Right atrium auricular region (tissue), 2 donors: ENCODE measurements around the gene WDPCP. TPM values are rescaled to one million over a fixed set of nuclear protein-coding genes. Genes with fewer than 3 reads are reported as not detected.
A peak's percentile ranks its signal among the peaks of the same experiment; 100 is the strongest.
"Not testable (repeated sequence)": the region's sequence is repeated elsewhere in the genome, so short reads cannot be mapped to it uniquely, and the experiment has no call there.

Experiments
- DNase-seq: peaks from one replicate; pipeline ENCODE4 v3.0.0-alpha.2; 2019; ENCODE audit warnings: low spot score
- H3K27ac ChIP-seq, 2 donors: fragments of 200-600 bp; sonication (generic); 1 replicate in 1 of 2; 2 replicates in 1 of 2; pipeline ENCODE4 v1.5.1; 2016 to 2019
- H3K27me3 ChIP-seq, 2 donors: fragments of 200-600 bp; sonication (generic); one replicate each; pipeline versions ENCODE4 v1.5.1 to v1.6.0; 2017 to 2019
- H3K36me3 ChIP-seq: fragments of 200-600 bp; sonication (generic); one replicate; pipeline ENCODE4 v1.5.1; 2016
- H3K4me1 ChIP-seq, 2 donors: fragments of 200-600 bp; sonication (generic); one replicate each; pipeline versions ENCODE4 v1.5.1 to v1.6.0; 2017 to 2019
- H3K4me3 ChIP-seq, 2 donors: fragments of 200-600 bp; sonication (generic); 1 replicate in 1 of 2; 2 replicates in 1 of 2; pipeline ENCODE4 v1.5.1; 2017 to 2019; ENCODE audit warnings: mild to moderate bottlenecking in 1 of 2, moderate library complexity in 1 of 2
- H3K9me3 ChIP-seq, 2 donors: fragments of 200-600 bp; sonication (generic); one replicate each; pipeline ENCODE4 v1.5.1; 2019
- total RNA-seq, 2 donors: library from RNA; depleted of rRNA; stranded (reverse); fragments of >200 nt; gene quantifications; one replicate each; pipeline ENCODE4 v1.1.0, GENCODE V29; 2016
- TF ChIP-seq, protein P1 (sequence below), 2 donors: fragments of 200-600 bp; sonication (generic); IDR thresholded peaks; one replicate each; pipeline ENCODE4 v1.5.1; 2019; ENCODE audit warnings: antibody characterized with exemption in 2 of 2

The WDPCP gene
- total RNA-seq, 2 donors from 2014 or later: 8.7 to 12.6 TPM

DNA sequence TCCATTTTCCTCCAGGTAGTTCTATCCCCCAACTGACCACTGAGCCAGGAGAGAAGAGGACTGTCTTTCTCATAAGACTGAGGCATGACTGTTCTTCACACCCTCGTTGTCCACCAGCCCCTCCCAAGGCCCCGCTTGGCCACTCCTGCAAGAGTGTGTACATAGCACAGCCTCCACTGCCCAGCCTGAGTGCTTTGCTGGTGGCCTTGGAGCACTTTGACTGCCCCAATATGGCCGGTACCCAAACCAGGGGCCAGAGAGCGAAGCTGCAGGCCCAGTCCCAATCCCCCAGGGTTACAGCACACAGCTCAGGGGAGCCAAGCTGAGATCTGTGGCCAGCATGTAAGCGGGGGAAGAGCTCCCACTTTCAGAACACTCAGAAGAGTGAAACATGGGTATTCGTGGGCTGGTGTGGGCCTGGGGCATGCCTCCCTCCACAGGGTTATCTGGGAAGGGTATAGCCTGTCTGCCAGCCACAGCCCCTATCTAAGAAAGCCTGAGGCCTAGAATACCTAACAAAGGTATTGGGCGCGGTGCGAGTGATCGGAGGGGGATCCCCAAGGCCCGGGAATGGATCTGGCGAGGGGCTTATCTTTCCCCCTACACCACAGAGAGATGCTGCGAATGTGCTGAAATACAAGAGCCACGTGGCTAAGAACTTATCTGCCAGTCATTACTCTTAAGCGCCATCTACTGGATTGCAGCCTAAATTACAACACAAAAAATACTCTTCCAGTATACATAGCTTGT is 163.8 kb downstream of the WDPCP start:
- H3K27me3 ChIP-seq: no peaks in the 10 kb centered on the region
- no peak overlapping the region for H3K4me3 ChIP-seq
- no peak overlapping the region for H3K27ac ChIP-seq
- no peaks in the 10 kb centered on the region for H3K36me3 ChIP-seq
- DNase-seq: no peak
- TF ChIP-seq, protein P1, sequence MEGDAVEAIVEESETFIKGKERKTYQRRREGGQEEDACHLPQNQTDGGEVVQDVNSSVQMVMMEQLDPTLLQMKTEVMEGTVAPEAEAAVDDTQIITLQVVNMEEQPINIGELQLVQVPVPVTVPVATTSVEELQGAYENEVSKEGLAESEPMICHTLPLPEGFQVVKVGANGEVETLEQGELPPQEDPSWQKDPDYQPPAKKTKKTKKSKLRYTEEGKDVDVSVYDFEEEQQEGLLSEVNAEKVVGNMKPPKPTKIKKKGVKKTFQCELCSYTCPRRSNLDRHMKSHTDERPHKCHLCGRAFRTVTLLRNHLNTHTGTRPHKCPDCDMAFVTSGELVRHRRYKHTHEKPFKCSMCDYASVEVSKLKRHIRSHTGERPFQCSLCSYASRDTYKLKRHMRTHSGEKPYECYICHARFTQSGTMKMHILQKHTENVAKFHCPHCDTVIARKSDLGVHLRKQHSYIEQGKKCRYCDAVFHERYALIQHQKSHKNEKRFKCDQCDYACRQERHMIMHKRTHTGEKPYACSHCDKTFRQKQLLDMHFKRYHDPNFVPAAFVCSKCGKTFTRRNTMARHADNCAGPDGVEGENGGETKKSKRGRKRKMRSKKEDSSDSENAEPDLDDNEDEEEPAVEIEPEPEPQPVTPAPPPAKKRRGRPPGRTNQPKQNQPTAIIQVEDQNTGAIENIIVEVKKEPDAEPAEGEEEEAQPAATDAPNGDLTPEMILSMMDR (IDR thresholded peaks at IDR 0.05): peak in 1 of 2 donors; percentile 40
- H3K4me1 ChIP-seq: no peaks in the 10 kb centered on the region
- peaks cover 0 to 6% of the 10 kb centered on the region in 2 donors for H3K9me3 ChIP-seq

DNA sequence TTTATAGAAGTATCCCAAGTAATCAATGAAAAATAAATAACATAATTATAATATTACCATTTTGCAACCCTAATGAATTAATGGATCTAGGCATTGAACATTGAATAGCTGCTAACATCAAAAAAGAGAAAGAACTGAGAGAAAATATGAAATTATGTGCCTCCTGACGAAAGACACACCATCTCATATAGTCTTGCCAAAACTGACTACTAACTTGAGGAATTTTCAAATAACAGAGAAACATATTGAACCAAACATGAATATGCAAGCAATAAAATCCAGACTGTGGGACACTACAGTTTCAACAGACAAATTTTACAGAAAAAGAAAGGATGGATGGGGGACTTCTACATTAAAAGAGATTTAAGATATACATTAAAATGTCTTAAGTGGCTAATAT is 165.7 kb downstream of the WDPCP start:
- H3K27ac ChIP-seq: no peak overlapping the region
- no peaks in the 10 kb centered on the region for H3K36me3 ChIP-seq
- H3K4me3 ChIP-seq: no peak overlapping the region
- H3K9me3 ChIP-seq: peaks cover 0 to 6% of the 10 kb centered on the region in 2 donors
- DNase-seq: no peak
- no peaks in the 10 kb centered on the region for H3K4me1 ChIP-seq
- H3K27me3 ChIP-seq: no peaks in the 10 kb centered on the region
- TF ChIP-seq, protein P1 (IDR thresholded peaks at IDR 0.05): no peak

DNA sequence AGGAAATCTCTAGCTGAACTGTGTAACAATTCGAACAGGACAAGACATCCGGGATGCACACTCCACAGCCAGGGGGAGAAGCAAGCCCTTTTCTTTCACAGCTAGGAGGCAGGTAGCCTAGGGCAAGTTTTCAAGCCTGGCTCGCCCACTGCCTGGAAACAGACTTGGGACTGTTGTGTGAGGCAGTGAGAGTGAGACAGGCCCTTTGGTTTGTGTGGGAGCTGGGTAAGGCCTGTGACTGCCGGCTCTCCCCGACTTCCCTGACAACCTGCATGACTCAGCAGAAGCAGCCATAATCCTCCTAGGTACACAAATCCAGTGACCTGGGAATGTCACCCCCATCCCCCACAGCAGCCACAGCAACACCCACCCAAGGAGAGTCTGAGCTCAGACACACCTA is 179.7 kb downstream of the WDPCP start:
- no peak overlapping the region for H3K4me3 ChIP-seq
- H3K27ac ChIP-seq: no peak overlapping the region
- no peaks in the 10 kb centered on the region for H3K9me3 ChIP-seq
- H3K4me1 ChIP-seq: no peaks in the 10 kb centered on the region
- DNase-seq: no peak
- H3K36me3 ChIP-seq: peaks cover 4% of the 10 kb centered on the region
- H3K27me3 ChIP-seq: no peaks in the 10 kb centered on the region
- TF ChIP-seq, protein P1 (IDR thresholded peaks at IDR 0.05): no peak

DNA sequence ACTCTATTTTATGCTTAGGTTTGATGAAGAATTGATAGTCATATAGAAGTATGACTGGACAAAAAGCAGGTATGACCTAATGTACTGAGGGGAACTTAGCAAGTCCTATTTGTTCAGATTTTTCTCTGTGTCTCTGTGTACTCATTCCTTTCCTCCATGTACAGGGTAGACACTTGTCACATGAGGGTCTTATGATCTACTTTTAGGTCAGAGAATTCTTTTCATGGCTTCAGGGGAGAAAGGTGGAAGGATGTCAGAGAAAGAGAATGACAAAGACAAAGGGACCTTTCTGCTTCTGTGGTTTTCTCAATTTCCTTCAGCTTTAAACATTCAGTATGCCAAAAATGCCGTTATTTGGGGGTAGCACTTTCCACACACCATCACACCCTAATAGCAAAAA is 181.6 kb downstream of the WDPCP start:
- H3K4me3 ChIP-seq: no peak overlapping the region
- no peaks in the 10 kb centered on the region for H3K27me3 ChIP-seq
- no peaks in the 10 kb centered on the region for H3K9me3 ChIP-seq
- TF ChIP-seq, protein P1 (IDR thresholded peaks at IDR 0.05): no peak
- no peaks in the 10 kb centered on the region for H3K4me1 ChIP-seq
- no peak for DNase-seq
- H3K36me3 ChIP-seq: peaks cover 4% of the 10 kb centered on the region
- no peak overlapping the region for H3K27ac ChIP-seq

DNA sequence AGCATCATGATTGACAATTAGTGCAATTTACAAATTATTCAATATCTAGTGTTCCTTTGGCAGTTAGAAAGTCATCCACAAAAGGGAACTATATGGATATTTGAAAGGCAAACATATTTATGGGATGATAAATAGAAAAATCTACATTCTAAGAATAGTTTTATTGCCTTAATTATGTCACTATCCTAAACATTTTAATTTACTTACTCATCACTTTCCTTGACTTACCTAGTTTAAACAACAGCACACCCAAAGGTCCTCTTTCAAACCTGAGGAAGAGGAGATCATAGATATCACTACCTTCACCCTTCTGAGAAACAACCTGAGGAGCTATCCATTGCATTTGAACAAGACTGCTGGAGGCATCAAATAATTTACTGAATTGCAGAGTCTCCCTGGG is 184.5 kb downstream of the WDPCP start:
- no peak for DNase-seq
- Histone ChIP-seq H3K4me1 (no peaks in the 10 kb centered on the region), H3K27me3 (no peaks in the 10 kb centered on the region), H3K36me3 (peaks cover 4% of the 10 kb centered on the region), H3K4me3 (no peak overlapping the region), H3K9me3 (no peaks in the 10 kb centered on the region), H3K27ac (no peak overlapping the region)
- TF ChIP-seq, protein P1 (IDR thresholded peaks at IDR 0.05): no peak

DNA sequence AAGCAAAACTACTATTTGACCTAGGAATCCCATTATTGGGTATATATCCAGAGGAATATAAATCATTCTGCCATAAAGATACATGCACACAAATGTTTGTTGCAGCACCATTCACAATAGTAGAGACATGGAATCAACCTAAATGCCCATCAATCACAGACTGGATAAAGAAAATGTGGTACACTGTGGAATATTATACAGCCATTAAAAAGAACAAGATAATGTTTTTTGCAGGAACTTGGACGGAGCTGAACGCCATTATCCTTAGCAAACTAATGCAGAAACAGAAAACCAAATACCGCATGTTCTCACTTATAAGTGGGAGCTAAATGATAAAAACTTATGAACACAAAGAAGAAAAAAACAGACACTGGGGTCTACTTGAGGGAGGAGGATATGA is 185.4 kb downstream of the WDPCP start:
- H3K4me3 ChIP-seq, H3K9me3 ChIP-seq, H3K4me1 ChIP-seq, H3K27ac ChIP-seq, H3K27me3 ChIP-seq, DNase-seq, H3K36me3 ChIP-seq: not testable (repeated sequence)
